Measurements from ENCODE around the gene HSPA12A. TPM values are rescaled to one million over a fixed set of nuclear protein-coding genes. Genes with fewer than 3 reads are reported as not detected.

The HSPA12A gene
- total RNA-seq, 1 donor = 10.9 TPM

DNA sequence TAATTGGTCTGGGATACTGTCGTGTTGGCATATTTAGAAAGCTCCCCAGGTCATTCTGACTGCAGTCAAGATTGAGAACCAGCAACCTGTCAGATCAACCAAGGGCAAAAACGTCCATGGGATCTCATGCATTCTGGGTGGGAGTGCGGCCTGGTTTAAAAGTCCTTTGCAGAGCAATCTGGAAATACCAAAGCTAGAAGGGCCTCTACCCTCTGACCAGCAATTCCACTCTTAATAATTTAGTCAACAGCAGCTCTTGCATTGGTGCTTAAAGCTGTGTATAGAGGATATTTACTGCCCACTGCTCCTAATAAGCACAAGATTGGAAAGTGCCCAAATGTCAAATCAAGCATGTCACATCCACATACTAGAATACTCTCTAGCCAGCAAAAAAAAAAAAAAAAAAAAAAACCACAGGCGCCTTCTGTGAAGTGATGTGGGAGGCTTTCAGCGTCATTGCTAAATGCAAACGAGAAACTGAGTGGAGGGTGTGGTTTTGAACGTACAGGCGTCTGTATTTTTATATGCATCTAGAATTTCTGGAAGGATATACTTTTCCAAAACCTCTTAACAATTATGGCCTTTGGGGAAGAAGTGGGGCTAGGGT, 44.8 kb upstream of the HSPA12A start:
- peaks cover 14% of the 10 kb centered on the region for H3K4me1 ChIP-seq (ENCODE audit: insufficient read depth, low read length)
- H3K27me3 ChIP-seq (ENCODE audit: insufficient read depth, low read length) = peaks cover 3% of the 10 kb centered on the region
- H3K4me3 ChIP-seq (ENCODE audit: insufficient read depth, low read length) = no peak overlapping the region
- H3K4me2 ChIP-seq (ENCODE audit: insufficient read depth, low read length) = no peak overlapping the region
- no peak for DNase-seq (ENCODE audit: insufficient read length, low spot score, missing footprints)
- H4K20me1 ChIP-seq (ENCODE audit: insufficient read depth, low read length) = no peaks in the 10 kb centered on the region
- no peak overlapping the region for H3K27ac ChIP-seq (ENCODE audit: low read depth, low read length)
- no peaks in the 10 kb centered on the region for H3K36me3 ChIP-seq (ENCODE audit: insufficient read depth, low read length)
- H3K9me3 ChIP-seq (ENCODE audit: low read depth, low read length) = no peaks in the 10 kb centered on the region
- H2AFZ ChIP-seq (ENCODE audit: low read length) = no peak overlapping the region
- H3K79me2 ChIP-seq (ENCODE audit: insufficient read depth, low read length) = no peaks in the 10 kb centered on the region
- TF ChIP-seq, protein P1, sequence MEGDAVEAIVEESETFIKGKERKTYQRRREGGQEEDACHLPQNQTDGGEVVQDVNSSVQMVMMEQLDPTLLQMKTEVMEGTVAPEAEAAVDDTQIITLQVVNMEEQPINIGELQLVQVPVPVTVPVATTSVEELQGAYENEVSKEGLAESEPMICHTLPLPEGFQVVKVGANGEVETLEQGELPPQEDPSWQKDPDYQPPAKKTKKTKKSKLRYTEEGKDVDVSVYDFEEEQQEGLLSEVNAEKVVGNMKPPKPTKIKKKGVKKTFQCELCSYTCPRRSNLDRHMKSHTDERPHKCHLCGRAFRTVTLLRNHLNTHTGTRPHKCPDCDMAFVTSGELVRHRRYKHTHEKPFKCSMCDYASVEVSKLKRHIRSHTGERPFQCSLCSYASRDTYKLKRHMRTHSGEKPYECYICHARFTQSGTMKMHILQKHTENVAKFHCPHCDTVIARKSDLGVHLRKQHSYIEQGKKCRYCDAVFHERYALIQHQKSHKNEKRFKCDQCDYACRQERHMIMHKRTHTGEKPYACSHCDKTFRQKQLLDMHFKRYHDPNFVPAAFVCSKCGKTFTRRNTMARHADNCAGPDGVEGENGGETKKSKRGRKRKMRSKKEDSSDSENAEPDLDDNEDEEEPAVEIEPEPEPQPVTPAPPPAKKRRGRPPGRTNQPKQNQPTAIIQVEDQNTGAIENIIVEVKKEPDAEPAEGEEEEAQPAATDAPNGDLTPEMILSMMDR (IDR thresholded peaks at IDR 0.05; ENCODE audit: extremely low read depth, low read depth, low read length) = no peak

DNA sequence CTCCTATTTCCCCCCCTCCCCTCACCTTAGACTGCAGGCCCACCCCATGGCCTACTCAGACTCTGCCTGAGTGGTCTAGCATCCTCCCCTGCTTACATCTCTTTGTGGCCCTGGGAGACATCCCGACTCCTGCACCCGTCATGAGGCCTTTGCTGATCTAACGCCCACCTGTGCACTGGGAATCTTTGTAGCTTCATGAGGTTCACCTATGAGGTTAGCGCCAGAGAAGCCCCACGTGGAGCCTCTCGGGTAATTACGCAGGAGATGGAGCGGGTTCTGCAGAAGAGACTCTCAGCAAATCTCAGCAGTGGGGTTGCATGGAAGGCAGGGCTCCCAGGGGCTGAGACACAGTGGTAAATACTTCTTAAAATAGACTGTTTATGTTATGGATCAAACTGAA, 43.5 kb upstream of the HSPA12A start:
- Histone ChIP-seq H3K9me3 (ENCODE audit: low read depth, low read length) (no peaks in the 10 kb centered on the region), H3K79me2 (ENCODE audit: insufficient read depth, low read length) (no peaks in the 10 kb centered on the region), H3K4me3 (ENCODE audit: insufficient read depth, low read length) (no peak overlapping the region), H2AFZ (ENCODE audit: low read length) (no peak overlapping the region), H3K27me3 (ENCODE audit: insufficient read depth, low read length) (peaks cover 3% of the 10 kb centered on the region), H4K20me1 (ENCODE audit: insufficient read depth, low read length) (no peaks in the 10 kb centered on the region), H3K4me2 (ENCODE audit: insufficient read depth, low read length) (no peak overlapping the region), H3K27ac (ENCODE audit: low read depth, low read length) (no peak overlapping the region), H3K4me1 (ENCODE audit: insufficient read depth, low read length) (peaks cover 16% of the 10 kb centered on the region), H3K36me3 (ENCODE audit: insufficient read depth, low read length) (no peaks in the 10 kb centered on the region)
- DNase-seq (ENCODE audit: insufficient read length, low spot score, missing footprints) = no peak
- TF ChIP-seq, protein P1 (IDR thresholded peaks at IDR 0.05; ENCODE audit: extremely low read depth, low read depth, low read length) = no peak

DNA sequence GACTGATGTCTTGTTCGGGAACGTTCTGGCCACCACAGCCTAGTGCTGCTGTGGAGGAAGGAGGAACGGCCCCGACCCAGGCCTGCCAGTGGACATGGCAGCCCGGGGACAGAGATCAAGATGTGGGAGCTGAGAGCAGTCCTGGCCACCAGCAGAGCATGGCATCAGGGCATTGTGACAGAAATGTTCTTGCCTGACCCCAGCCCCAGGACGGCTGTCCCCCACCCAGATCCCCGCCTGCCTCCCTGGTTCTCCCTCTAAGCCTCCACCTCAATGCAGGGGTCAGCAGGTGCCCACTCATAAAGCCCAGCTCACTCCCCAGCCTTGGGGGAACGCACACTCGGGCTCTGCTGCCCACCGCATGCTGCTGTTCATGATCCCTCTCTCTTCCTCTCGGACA, 42.9 kb upstream of the HSPA12A start:
- no peak overlapping the region for H3K4me2 ChIP-seq (ENCODE audit: insufficient read depth, low read length)
- no peaks in the 10 kb centered on the region for H4K20me1 ChIP-seq (ENCODE audit: insufficient read depth, low read length)
- TF ChIP-seq, protein P1 (IDR thresholded peaks at IDR 0.05; ENCODE audit: extremely low read depth, low read depth, low read length) = no peak
- H3K4me1 ChIP-seq (ENCODE audit: insufficient read depth, low read length) = peaks cover 16% of the 10 kb centered on the region
- no peak overlapping the region for H3K27ac ChIP-seq (ENCODE audit: low read depth, low read length)
- no peaks in the 10 kb centered on the region for H3K9me3 ChIP-seq (ENCODE audit: low read depth, low read length)
- H3K79me2 ChIP-seq (ENCODE audit: insufficient read depth, low read length) = no peaks in the 10 kb centered on the region
- H2AFZ ChIP-seq (ENCODE audit: low read length) = no peak overlapping the region
- no peak overlapping the region for H3K4me3 ChIP-seq (ENCODE audit: insufficient read depth, low read length)
- peaks cover 3% of the 10 kb centered on the region for H3K27me3 ChIP-seq (ENCODE audit: insufficient read depth, low read length)
- no peak for DNase-seq (ENCODE audit: insufficient read length, low spot score, missing footprints)
- no peaks in the 10 kb centered on the region for H3K36me3 ChIP-seq (ENCODE audit: insufficient read depth, low read length)

DNA sequence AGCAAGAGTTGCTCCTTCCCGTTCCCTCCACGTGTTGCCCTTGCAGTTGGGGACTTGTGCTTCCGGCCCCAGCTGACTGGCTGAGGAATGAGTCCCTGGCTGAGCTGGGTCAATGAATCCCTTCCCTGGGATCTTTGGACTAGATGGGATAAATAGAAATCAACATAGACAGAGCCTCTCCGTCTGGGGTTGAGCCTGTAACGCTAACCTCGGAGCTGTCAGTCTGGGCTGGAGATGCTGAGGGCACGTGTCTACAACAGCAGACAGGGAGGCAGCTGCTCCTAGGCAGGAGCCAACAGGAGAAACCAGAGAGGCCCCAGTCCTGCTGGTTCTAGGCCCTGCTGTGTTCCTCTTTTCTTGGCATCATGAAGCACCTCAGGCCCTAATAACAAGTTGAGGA, 42.3 kb upstream of the HSPA12A start:
- Histone ChIP-seq H3K27me3 (ENCODE audit: insufficient read depth, low read length) (peaks cover under 1% of the 10 kb centered on the region), H3K9me3 (ENCODE audit: low read depth, low read length) (no peaks in the 10 kb centered on the region), H4K20me1 (ENCODE audit: insufficient read depth, low read length) (no peaks in the 10 kb centered on the region), H2AFZ (ENCODE audit: low read length) (no peak overlapping the region), H3K4me1 (ENCODE audit: insufficient read depth, low read length) (peaks cover 16% of the 10 kb centered on the region), H3K36me3 (ENCODE audit: insufficient read depth, low read length) (no peaks in the 10 kb centered on the region), H3K27ac (ENCODE audit: low read depth, low read length) (no peak overlapping the region), H3K4me2 (ENCODE audit: insufficient read depth, low read length) (no peak overlapping the region), H3K4me3 (ENCODE audit: insufficient read depth, low read length) (no peak overlapping the region), H3K79me2 (ENCODE audit: insufficient read depth, low read length) (no peaks in the 10 kb centered on the region)
- no peak for DNase-seq (ENCODE audit: insufficient read length, low spot score, missing footprints)
- TF ChIP-seq, protein P1 (IDR thresholded peaks at IDR 0.05; ENCODE audit: extremely low read depth, low read depth, low read length) = no peak

Data from osteoblast (primary cell).